Suppressor macrophage treated with lipopolysaccharide for 4 hours (primary cell): Measurements from ENCODE around the gene TPBGL.

Experiments used
- DNase-seq: peaks from one replicate; pipeline ENCODE4 v3.0.0-alpha.2; 2020

The TPBGL gene

DNA sequence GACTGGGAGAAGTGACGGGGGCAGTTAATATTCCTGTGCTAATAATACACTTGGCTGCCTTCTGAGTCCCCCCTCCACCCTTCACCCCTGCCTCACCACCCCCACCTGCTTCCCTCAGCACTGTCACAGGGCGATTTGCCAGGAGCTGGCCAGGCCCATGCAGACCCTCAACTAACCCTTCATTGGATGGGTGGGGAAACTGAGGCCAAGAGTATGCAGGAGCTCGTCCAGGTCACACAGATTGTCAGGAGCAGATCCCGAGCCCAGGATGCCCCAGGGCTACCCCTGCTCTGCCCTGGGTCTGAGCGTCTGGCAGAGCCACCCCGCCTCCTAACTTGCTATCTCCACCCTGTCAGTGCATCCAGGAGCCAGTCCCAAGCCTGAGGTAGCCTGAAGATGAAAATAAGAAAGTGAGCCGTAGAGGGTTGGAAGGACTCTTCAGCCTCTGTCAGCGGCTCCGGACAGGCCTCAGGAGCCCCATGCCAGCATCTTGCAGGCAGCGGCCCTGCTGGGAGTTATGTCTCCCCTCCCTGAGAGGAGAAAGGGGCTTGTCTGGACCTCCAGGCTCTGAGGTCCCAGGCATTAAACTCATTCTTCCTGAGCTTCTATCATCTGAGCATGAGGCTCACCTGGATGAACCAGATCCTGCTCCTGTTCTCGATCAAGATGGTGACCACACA, 6.2 kb downstream of the TPBGL start:
- DNase-seq, result no peak

DNA sequence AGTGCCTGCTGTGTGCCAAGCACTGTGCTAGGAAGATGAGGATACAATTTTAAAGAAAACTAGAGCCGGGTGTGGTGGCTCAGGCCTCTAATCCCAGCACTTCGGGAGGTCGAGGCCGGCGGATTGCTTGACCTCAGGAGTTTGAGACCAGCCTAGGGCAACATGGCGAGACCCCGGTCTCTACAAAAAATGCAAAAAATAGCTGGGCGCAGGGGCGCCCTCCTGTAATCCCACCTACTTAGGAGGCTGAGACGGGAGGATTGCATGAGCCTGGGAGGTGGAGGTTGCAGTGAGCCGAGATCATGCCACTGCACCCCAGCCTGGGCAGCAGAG, 8.3 kb downstream of the TPBGL start:
- no peak for DNase-seq

DNA sequence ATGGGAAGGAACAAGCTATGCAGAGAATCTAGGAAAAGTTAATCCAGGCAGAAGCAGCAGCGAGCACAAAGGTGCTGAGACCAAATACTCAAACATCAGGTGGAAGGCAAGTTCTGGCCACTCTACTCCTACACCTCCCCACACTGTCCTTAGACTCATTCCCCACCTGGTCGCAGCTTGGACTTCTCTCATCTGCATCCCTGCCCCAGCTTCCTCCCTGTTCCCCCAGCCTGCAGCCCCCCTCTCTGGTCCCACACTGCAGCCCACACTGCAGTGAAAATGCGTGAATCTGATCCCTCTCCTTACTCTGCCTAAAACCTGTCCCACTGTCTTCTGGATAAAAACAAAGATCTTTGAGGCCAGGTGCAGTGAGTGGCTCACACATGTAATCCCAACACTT, 9.1 kb downstream of the TPBGL start:
- no peak for DNase-seq

DNA sequence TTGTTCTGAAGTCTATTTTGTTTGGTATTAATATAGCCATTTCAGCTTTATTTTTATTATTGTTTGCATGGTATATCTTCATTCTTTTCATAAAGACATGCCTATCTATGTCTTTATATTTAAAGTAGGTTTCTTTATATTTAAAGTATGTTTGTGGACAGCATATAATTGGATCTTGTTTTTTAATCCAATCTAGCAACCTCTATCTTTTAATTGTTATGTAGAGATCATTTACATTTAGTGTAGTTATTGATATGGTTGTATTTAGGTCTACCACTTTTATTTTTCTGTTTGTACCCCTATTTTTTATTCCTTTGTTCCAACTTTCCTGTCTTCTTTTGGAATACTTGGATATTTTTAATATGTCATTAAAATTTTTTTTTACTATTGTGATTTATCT, 13.8 kb downstream of the TPBGL start:
- DNase-seq, result no peak

DNA sequence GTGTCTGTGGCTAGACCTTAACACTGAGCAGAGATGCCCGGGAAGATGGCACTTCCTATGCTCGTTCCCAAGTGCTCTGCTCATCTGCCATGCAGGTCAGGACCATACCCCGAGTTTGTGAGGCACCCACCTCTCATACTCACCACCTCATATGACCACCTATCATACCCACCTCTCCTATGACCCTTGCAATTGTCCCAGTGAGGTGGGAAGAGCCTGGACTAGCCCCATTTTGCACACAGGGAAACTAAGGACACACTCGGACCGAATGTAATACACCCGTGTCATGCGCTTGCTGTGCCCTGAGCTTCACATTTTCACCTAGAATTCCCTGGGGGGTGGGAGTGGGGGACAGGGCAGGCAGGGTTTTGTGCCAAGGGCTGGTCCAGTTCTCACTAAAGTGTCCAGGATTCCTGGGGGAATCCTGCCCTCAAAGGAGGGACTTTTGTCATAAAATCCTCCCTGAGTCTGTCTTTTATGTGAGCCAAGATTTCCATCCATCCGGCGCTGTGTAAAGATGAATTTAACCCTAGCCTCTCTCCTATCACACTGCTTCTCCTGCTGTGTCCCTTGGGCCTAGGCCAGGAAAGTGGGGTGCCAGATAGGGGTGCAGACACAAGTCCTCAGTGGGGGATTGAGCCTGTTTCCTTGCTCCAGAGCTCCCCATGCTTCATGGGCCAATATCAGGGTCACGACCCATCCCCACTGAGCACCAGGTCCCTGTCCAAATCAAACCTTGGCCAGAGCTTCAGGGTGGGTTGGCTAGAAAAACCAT, 20.0 kb downstream of the TPBGL start:
- no peak for DNase-seq

DNA sequence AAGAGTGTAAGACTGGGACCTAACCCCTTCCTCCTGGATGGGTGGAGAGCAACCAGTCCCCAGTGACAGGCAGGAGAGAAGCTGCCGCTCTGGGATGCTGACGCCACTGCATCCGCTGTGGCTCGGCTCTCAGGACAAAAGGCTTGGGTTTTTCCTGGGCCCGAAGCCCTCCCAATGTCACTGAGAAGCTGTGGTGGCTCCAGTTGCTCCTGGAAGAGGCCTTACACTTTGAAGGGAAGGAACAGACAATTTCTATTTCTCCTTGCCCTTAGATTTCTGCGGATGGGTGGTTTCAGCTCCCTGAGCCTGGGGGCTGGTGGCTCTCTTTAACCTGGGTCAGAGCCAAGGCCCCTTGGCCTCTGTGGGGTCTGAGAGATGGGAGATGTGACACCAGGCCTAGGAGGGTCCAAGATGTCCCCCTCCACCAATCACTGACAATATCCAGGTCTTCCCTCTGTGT, 21.4 kb downstream of the TPBGL start:
- no peak for DNase-seq

DNA sequence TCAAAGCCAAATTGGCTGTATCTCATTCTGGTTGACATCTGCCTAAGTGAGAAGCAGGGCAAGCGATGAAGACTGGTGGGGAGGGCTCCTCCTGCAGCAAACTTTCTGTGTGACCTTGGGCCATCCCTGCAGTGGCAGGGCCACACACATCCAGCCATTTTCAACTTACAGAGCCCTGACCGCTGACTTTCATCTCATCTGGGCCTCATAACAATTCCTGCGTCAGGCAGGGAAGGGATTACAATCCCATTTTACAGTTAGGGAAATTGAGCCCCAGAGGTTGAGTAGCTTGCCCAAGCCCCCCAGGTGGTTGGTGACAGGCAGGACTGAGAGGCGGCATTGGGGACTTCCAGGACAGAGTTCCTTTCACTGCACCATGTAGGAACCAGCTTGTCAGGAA, 21.9 kb downstream of the TPBGL start:
- DNase-seq, result no peak

DNA sequence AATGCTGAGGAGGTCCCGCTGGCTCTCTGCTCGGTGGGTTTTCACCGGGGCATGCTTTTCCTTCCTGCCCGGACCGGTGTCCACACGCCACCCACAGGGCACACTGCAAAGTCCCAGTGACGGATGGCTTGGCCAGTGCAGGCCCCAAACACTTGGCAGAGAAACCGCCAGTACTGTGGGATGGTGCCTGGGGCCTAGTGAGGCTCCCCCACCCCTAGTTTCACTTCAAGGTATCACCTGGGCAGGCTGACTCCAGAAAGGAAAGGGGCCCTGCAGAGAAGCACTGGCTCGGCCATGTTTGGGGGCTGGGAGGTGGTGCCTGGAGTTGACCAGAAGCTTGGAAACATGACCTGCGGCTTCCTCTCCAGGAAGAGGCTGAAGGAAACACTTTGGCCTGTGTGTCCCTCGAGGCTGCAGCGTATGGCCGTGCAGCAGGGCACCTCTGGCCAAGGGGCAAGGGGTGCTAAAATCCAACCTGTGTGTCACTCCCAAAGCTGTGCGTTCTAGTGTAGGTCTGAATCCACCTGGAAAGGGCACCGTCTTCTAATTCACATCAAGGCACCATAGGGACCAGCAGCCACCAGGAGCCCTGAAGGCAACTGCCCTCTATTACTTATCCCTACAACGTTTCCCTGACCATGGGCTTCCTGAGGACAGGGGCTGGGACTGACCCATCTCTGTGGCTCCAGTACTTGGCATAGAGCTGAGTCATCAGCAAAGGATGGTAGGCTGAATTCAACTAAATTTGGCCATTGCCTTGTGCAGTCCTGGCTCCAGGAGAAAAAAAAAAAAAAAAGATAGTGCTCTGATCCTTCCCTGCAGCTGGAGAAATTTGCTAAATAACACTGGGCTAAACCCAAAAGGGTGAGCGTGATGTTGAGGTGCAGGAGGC, 22.6 kb downstream of the TPBGL start:
- DNase-seq, result no peak

DNA sequence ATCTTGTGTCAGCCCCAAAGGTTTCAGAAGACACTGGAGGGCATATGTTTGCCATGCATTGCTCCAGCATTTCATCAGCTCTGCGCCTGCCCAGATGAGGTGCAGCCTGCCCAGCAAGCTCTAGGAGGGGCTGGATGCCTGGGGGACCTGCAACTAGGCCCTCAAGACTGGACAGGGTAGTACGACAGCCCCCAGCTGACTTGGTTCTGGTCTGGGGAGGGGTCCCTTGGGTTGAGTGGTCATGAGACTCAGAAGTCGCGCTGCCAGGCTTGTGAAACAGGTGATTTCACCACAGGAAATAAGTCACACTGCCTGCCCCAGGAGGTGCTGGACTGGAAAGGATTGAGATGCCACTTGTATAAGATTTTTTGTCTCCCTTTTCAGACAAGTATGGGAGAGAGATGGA, 23.4 kb downstream of the TPBGL start:
- DNase-seq, result peak; percentile 27

DNA sequence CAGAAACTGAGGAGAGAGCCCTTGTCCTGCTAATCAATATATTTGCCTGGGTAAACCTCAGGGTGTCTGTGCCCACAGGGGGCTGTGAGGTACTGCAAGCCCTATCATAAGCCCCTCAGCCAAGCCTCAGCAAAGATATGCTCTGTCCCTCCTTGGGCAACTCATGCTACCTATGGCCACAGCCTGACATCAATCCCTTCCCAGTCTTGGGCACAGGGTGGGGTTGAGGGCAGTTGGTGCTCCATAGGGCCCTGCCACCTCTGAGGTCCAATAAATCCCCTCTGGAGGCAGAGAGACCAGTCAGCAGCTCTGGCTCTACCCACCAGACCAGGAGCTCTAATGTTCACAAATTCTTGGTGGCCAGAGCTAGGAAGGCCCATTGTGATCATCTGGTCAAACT, 23.8 kb downstream of the TPBGL start:
- no peak for DNase-seq

DNA sequence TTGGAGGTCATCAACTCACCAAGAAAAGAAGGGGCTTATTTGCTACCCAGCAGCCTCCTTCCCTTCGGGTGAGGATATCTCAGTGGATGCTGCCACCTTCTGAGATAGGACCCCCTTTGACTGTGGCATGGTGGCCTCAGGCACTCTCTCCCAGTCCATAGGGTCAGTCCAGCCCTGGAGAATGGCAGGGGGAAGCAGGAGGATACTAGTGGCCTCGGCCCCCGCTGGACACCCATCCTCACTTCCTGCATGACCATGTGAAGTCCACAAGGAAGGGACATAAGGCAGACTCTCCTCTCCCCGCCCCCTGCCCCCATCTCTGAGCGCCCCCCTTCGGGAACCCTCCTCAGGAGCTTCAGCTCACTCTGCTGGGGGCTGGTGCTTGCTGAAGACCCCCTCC, 24.4 kb downstream of the TPBGL start:
- no peak for DNase-seq

DNA sequence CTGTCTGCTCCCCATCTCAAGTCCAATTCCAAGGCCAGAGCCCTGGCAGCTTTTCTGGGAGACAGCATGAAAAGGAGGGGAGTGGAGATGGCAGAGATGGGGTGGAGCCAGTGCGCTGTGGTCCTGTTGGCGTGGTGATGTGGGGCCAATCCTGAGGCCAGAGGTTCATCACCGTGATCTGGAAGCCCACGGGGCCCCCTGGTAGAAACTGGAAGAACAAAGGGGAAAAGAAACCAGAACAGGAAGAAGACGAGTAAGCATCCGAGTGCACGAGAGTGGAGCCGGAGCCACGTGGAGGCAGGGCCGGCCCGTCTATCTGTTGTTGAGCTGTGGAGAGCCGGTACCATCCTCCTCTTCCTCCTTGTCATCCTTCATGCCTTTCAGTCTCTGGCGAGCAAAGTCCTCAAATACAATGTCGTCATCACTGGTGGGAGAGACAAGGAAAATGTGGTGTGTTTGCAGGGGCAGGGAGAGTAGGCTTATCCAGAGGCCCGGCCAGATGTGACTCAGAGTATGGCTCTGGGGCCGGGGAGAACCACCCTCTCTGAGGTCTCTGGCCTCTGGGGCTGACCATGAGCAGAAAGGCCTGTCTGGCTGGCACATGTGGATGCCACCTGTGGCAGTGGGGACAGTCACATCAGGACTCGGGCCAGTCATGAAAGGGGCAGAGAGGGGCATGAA, 25.4 kb downstream of the TPBGL start:
- DNase-seq, result peak; percentile 52

DNA sequence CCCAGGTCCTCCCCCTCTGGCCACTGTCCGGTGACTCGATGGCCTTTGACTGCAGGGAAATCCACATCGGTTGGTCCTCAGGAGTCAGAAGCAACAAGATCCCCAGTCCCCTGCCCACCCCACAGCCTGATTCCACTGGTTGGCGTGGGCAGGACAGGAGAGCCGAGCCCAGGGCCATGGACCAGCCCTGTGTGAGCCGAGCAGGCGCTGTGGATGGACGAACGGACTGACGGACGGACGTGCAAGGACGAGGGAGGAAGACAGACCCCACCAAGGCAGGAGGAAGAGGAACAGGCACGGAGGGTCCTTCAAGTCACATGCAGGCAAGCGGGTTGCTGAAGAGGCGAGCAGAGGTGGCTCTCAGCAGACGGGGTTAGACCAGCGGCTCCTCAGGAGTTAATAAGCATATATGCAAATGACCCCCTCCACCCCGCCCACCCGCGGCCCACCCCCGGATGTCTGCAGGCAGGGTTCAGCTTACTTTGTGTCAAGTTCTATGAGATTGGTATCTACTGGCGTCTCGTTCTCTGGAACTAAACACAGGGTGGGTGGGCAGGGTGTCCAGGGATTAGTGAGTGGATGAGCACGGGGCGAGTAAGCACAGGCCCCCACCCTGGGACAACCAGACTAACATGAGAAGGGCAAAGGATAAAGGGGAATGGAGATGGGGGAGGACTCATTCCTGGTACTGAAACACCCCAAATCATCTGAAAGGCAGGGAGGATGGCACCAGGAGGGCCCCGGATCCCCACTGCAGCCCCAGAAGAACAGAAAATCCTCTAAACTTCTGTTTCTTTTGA, 26.8 kb downstream of the TPBGL start:
- no peak for DNase-seq

DNA sequence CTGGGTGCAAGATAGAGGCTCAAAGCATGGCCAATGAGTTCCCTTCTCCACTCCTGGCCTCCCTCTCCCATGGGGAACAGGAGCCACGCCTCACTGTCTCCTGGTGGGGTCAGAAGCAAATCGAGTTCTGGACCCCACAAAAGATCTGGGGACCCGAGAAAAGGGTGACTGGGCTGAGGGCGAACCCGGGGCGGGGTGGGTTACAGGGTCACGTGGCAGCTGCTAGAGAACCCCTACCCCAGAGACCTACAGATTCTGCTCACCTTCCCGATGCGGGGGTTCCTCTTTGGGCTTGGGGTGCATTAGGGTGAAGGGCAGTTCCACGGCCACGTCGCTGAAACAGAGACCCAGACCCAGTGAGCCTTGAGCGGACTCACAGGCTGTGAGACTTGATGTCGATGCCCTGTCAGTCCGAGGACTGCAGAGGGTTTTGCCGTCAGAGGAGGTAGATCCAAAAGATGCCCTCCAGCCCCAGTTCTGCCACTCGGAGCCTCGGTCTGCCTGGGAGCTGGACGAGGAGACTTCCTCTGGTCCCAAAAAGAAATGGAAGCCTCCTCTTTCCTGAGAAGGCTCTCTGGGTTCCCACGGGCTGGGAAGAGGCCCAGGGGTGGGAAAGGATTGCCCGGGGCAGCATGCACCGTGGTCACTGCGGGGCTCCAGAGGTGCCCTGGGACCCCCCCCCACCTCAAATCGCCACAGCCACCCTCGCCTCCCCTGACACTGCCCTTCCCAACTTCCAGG, 28.2 kb downstream of the TPBGL start:
- no peak for DNase-seq

DNA sequence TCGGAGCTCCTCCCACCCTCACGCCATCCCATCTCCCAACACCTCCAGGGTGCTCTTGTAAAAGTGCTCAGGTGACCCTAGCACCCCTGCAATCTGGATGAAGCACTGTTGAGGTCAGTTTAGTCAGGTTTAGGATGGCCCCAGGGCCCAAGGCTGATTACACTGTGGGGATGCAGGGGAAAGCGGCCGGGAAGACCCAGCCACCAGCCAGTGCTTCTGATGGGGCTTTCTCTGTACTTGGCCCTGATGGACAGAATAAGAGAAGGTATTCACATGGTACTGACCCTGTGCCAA, 28.7 kb downstream of the TPBGL start:
- DNase-seq, result no peak

DNA sequence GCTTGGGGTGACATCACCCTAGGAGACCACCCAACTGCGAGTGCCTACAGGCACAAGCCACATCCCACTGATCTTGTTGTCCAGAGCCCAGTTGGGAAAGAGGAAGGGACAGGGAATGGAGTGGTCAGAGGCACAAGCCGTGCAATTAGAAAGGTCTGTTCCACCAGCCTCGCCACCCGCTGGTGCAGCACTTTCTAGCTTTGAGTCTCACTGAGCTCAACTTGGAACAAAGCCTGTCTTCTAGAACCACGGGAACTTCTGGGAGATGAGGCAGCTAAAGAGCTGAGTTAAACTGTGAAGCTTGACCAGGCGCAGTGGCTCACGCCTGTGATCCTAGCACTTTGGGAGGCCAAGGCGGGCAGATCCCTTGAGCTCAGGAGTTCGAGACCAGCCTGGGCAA, 29.3 kb downstream of the TPBGL start:
- DNase-seq, result no peak

DNA sequence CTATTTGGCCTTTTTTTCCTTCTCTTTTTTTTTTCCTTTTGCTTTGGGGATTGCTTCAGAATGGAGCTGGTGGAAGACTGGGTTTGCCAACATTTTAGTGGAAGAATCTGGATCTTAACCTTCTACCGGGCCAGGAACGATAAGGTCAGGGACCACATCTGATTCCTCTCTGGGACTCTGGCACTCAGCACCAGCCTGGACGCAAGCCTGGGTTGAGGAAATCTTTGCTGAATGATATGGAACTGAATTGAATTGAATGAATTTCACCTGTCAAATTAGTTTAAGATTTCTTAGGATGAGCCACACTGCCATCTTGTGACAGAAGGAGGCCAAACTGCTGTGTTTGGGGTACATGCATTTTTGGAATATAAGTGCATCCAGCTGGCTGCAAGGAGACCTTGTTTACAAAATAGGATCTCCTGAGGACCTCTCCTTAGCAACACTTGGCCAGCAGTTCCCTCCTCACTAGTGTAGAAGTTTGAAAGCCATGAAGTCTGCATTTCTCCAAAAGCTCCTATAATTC, 30.4 kb downstream of the TPBGL start:
- DNase-seq, result no peak

DNA sequence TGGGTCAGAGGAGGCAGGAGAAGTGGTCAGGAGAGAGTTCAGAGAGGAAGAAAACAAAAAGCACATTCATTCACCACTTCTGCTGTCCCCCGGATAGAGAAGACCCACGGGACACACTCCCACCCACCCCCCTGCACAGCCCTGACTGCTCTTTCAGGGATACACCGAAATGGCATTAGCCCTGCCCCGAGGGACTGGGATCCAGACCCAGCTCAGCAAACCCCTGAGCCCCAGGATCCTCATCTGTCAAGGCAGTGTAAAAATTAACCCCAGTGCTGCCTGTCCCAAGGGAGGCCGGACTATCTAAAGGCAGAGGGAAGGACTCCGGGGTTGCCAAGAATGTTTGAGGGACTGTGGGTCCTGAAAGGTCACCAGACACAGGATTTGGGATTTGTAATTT, 31.2 kb downstream of the TPBGL start:
- no peak for DNase-seq

DNA sequence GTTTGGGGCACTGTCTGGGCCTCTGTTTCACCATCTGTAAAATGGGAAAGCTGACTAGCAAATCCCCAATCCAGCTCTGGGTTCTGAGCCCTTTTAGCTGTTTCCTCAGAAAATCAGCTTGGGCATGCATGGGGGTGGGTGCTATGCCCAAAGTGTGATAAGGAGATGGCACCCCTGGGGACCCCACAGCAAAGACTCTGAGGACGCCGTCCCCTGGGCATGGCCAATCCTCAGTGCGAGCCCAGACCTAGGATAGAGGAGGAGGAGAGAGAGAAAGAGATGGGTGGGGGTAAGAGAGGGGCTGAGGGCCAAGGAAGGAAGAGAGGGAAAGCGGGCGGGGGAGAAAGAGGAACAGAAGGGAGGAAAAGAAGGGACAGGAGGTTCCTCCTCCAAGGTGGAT, 31.8 kb downstream of the TPBGL start:
- no peak for DNase-seq

DNA sequence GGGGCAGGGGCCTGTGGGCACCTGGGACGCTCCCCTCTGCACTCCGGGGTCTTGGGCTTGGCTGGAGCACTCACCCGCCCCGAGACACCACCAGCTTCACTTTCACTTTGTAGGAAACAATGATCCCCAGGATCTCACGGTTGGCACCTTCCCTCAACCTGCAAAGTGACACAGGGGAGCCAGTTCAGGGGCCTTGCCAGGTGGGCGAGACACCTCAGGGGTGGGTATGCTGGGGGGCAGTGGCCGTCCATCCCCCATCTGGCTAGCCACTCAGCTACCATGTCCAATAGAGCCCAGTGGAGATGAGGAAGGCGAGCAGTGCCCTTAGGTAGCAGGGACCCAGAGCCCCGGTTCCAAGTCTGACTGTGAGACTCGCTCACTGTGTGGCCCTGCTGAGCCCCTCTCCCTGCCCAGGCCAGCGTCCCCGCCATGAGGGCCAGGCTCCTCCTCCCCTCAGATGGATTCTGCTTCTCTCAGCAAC, 32.3 kb downstream of the TPBGL start:
- DNase-seq, result no peak
